Iris pigment epithelial cell (primary cell): ENCODE measurements around the gene WNT3.

Source experiments
- DNase-seq: peaks from one replicate; pipeline ENCODE4 v3.0.0-alpha.2; 2011; ENCODE audit warnings: low read depth

WNT3 gene

GRCh38 chr17:46836500-46836899, 18.0 kb upstream of the WNT3 start:
- no peak for DNase-seq

- no peak for DNase-seq
These were observed 16.4 kb upstream of the WNT3 start for GRCh38 chr17:46834846-46835245.

GRCh38 chr17:46833840-46834208, 15.3 kb upstream of the WNT3 start:
- no peak for DNase-seq

- peak; percentile 70 for DNase-seq
These were observed 14.7 kb upstream of the WNT3 start for GRCh38 chr17:46832945-46833839.

GRCh38 chr17:46832331-46832821, 13.9 kb upstream of the WNT3 start:
- no peak for DNase-seq

- DNase-seq: no peak
These were observed 13.3 kb upstream of the WNT3 start for GRCh38 chr17:46831573-46832330.

GRCh38 chr17:46827274-46827673, 8.8 kb upstream of the WNT3 start:
- DNase-seq: no peak

- DNase-seq: no peak
These were observed 7.6 kb upstream of the WNT3 start for GRCh38 chr17:46826116-46826515.

- no peak for DNase-seq
These were observed 5.2 kb upstream of the WNT3 start for GRCh38 chr17:46823657-46824056.

GRCh38 chr17:46822388-46822921, 4.0 kb upstream of the WNT3 start:
- DNase-seq: no peak

GRCh38 chr17:46821482-46822387, 3.2 kb upstream of the WNT3 start:
- DNase-seq: no peak

GRCh38 chr17:46820592-46821450, 2.3 kb upstream of the WNT3 start:
- no peak for DNase-seq

GRCh38 chr17:46819906-46820351, 1.4 kb upstream of the WNT3 start:
- no peak for DNase-seq

- DNase-seq: no peak
These were observed 702 bp upstream of the WNT3 start for GRCh38 chr17:46818929-46819859.

GRCh38 chr17:46817901-46818209, 637 bp downstream of the WNT3 start:
- DNase-seq: no peak

GRCh38 chr17:46817151-46817900, 1.2 kb downstream of the WNT3 start:
- DNase-seq: no peak

GRCh38 chr17:46815474-46816353, 2.8 kb downstream of the WNT3 start:
- no peak for DNase-seq

- no peak for DNase-seq
These were observed 4.0 kb downstream of the WNT3 start for GRCh38 chr17:46814446-46814845.
